GM12864 (cell line): ENCODE results near the gene MCM5.
A peak's percentile ranks its signal among the peaks of the same experiment; 100 is the strongest.
"Not testable (repeated sequence)": the region's sequence is repeated elsewhere in the genome, so short reads cannot be mapped to it uniquely, and the experiment has no call there.

Source experiments
- DNase-seq: peaks from one replicate; pipeline ENCODE4 v3.0.0-alpha.2; 2011; ENCODE audit warnings: low read depth
- H3K4me3 ChIP-seq: 2 replicates; pipeline ENCODE4 v1.5.1; 2011; ENCODE audit warnings: mild to moderate bottlenecking, low read depth, low read length, control low read depth
- TF ChIP-seq, protein P1 (sequence below): IDR thresholded peaks from 2 replicates; pipeline ENCODE4 v1.5.1; 2011; ENCODE audit warnings: low read depth, mild to moderate bottlenecking, moderate library complexity, low read length, control low read depth, inconsistent platforms; ENCODE audit errors: missing control alignments

MCM5 gene

DNA sequence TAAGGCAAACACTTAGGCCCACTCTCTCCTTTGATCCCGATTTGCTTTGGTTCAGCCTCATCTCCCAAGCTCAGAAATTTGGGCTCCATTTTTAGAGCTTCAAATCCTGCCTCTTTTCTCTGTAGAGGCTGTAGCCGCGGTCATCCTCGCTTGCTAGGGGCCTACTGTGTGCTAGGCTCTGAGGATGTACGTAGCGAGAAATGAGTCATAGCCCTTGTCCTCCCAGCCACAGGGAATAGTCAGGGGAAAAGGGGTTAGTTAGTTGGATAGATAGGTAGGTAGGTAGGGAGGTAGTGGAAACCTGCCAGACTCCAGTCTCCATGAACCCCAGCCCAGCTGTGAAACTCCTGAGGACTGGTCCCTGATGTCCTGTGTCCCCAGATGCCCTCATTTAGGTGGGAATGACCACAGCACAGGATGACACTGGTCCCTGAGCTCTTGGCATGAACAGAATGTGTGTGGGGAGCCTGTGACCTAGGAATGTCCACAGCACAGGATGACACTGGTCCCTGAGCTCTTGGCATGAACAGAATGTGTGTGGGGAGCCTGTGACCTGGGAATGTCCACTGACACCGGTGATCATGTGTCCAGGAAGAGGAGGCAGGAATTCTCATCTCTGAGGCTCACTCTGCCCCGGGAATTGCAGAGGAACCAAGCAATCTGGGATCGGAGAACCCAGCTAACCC is 40.4 kb upstream of the MCM5 start:
- no peak for DNase-seq
- TF ChIP-seq, protein P1, sequence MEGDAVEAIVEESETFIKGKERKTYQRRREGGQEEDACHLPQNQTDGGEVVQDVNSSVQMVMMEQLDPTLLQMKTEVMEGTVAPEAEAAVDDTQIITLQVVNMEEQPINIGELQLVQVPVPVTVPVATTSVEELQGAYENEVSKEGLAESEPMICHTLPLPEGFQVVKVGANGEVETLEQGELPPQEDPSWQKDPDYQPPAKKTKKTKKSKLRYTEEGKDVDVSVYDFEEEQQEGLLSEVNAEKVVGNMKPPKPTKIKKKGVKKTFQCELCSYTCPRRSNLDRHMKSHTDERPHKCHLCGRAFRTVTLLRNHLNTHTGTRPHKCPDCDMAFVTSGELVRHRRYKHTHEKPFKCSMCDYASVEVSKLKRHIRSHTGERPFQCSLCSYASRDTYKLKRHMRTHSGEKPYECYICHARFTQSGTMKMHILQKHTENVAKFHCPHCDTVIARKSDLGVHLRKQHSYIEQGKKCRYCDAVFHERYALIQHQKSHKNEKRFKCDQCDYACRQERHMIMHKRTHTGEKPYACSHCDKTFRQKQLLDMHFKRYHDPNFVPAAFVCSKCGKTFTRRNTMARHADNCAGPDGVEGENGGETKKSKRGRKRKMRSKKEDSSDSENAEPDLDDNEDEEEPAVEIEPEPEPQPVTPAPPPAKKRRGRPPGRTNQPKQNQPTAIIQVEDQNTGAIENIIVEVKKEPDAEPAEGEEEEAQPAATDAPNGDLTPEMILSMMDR: no peak

DNA sequence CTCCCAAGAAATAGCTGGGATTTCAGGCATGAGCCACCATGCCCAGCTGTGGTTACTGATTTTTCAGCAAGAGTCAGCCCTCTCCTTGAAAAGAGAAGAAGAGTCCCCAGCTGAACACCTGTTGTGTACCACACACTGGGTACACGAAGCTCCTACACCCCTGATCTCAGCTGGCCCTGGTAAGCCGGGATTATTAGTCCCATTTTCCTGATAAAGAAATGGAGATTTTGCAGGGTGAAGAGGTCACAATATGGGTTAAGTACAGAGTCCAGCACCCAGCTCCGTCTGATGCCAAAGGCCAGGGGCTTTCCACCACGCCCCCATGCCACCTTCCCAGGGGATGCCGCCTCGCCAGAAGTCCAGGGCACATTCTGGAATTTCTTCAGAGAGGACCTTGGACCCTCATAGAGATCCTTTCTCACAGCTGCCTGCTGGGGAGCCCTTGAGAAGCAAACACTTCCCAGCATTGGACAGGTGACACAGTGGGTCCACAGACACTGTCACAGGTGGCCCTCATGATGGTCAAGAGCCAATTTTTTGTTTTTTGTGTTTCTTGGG is 38.9 kb upstream of the MCM5 start:
- no peak for DNase-seq
- TF ChIP-seq, protein P1: no peak

More for the DNA sequence above, 40.4 kb upstream of the MCM5 start:
- H3K4me3 ChIP-seq: no peak overlapping the region

DNA sequence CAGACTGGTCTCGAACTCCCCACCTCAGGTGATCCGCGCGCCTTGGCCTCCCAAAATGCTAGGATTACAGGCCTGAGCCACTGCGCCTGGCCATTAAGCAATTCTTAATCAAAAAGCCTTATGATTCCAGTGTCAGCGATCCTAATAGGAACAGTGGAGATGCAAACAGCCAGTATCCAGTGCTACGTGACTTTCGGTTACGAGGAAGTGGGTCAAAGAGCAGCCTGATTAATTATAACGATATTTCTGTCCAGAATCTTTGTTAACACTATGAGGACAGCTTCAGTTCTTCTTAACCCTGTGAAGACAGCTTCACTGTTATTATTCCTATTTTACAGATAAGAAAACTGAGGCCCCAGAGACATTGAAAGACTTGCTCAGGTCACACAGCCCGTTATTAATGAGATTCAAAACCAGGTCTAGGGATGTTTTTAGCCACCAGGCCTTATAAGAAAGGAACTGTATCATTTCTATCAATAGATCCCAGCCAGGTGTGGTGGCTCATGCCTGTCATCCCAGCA is 36.3 kb upstream of the MCM5 start:
- TF ChIP-seq, protein P1: no peak
- no peak overlapping the region for H3K4me3 ChIP-seq
- DNase-seq: no peak

More for the DNA sequence above, 38.9 kb upstream of the MCM5 start:
- no peak overlapping the region for H3K4me3 ChIP-seq

DNA sequence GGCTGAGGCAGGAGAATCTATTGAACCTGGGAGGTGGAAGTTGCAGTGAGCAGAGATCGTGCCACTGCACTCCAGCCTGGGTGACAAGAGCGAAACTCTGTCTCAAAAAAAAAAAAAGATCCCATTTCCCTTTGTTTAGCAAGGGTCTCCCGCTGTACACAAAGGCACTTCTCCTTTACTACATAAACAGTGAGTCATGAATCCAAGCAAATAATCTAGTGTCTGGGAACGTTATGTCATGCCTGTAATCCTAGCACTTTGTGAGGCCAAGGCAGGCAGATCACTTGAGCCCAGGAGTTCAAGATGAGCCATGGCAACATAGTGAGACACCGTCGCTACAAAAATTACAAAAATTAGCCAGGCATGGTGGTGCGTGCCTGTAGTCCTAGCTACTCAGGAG is 35.7 kb upstream of the MCM5 start:
- H3K4me3 ChIP-seq, DNase-seq: not testable (repeated sequence)

DNA sequence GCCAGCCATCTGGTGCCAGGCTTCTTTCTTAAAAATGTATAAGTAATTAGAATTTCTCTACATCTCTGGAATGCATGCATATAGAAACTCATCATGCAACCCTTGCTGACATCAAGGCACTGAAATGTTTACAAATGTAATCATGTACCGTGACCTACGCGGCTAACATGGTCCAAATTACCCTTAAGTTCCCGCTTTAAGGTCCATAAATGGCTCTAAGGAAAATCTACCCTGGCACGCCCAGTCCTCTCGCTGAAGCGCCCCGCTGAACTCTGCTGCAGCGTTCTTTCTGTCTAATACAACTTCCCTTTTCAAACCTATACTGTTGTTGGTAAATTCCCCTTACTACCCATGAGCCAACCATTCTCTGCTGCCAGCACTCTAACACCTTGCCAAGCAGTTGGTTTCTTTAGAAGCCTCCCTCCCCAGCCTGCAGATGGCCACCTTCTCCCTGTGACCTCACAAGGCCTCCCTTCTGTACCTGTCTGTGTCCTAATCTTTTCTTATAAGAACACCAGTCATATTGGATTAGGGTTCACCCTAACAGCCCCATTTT is 32.5 kb upstream of the MCM5 start:
- TF ChIP-seq, protein P1: peak; percentile 13
- no peak for DNase-seq
- no peak overlapping the region for H3K4me3 ChIP-seq

DNA sequence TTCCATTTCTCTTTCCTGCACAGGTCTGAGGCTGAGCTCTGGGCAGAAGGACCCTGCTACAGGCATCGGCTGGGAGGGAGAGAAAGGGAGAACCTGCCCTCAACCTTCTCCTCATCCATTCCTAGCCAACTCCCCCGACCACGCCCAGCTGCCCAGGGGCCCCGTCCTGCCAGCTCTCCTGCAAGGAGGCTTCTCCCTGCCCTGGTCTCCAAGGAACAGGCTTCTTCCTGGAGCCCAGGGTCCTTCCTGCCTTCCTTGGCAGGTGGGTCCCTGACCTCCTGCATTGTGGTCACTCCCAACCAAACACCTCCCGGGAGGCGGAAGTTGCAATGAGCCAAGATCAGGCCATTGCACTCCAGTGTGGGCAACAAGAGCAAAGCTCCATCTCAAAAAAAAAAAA is 31.6 kb upstream of the MCM5 start:
- H3K4me3 ChIP-seq: no peak overlapping the region
- DNase-seq: no peak
- TF ChIP-seq, protein P1: no peak

DNA sequence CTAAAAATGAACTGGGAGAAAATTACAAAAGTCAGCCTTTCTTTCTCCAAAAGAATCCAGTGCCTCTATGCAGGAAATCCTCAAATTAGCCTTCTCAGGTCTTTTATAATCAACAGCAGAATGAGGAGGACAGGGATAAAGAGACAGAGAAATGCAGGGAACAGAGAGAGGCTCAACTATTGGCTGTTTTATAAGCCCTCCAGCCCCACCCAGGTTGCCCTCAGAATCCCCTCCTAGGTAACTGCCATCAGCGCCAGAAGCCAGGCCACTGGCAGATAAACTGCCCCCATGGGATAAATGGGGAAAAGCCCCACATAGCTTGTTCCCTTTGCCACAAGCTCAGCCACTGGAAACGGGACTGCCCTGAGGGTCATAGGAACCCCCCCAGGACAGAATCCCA is 29.9 kb upstream of the MCM5 start:
- no peak overlapping the region for H3K4me3 ChIP-seq
- TF ChIP-seq, protein P1: no peak
- DNase-seq: no peak
